GM12878 (cell line): ENCODE measurements around the gene TMEM253. TPM values are rescaled to one million over a fixed set of nuclear protein-coding genes. Genes with fewer than 3 reads are reported as not detected.

Experiments
- ATAC-seq: fragments of 200-7000 bp; cut with Tn5 transposase; 3 replicates; pipeline ENCODE4 v1.9.1; 2020; ENCODE audit warnings: mild to moderate bottlenecking, moderate library complexity
- BruUV-seq: library from RNA; stranded (reverse); fragments of 400-500 nt; replicated peaks from 2 replicates; lab custom pipeline; 2021; lab: Mats Ljungman, UMichigan
- CTCF ChIA-PET: fragments of 300-600 bp; sonication (Branson Sonifier 250); formaldehyde crosslinking; extraction: SDS; loops from one replicate; lab custom pipeline; 2021; ENCODE audit warnings: inconsistent platforms; lab: Yijun Ruan, JAX
- POLR2A ChIA-PET: fragments of 350-600 bp; formaldehyde crosslinking; extraction: SDS; loops from one replicate; lab custom pipeline; 2021; ENCODE audit warnings: inconsistent platforms; lab: Charles Lee
- RAD21 ChIA-PET: fragments of 300-600 bp; sonication (Branson Sonifier 250); formaldehyde crosslinking; loops from one replicate; lab custom pipeline; 2023; ENCODE audit warnings: antibody characterized with exemption; ENCODE audit not compliant: unreplicated experiment; lab: Charles Lee
- SMC1A ChIA-PET: fragments of 300-600 bp; sonication (Branson Sonifier 250); formaldehyde crosslinking; loops from one replicate; lab custom pipeline; 2023; ENCODE audit not compliant: unreplicated experiment, uncharacterized antibody; lab: Charles Lee
- DNase-seq: peaks from one replicate; pipeline ENCODE4 v3.0.0-alpha.2; 2011; ENCODE audit warnings: low read depth, low spot score
- FAIRE-seq: peaks from 3 replicates; lab custom pipeline; 2011; peaks lifted over from hg19 to GRCh38; lab: Jason Lieb, UNC
- H2AFZ ChIP-seq: 2 replicates; pipeline ENCODE4 v1.6.0; 2011; ENCODE audit warnings: low read depth, low read length, control low read depth; ENCODE audit not compliant: control insufficient read depth
- H3K27ac ChIP-seq: 2 replicates; pipeline ENCODE4 v1.5.1; 2011; ENCODE audit warnings: control low read depth; ENCODE audit not compliant: control insufficient read depth, insufficient read depth
- H3K27me3 ChIP-seq, 2 experiments: replicated peaks in 1 of 2; 2 replicates each; pipeline versions ENCODE4 v1.6.0 to v1.6.1; 2011; ENCODE audit warnings: low read length in 1 of 2; ENCODE audit not compliant: control insufficient read depth in 2 of 2, insufficient read depth in 2 of 2
- H3K36me3 ChIP-seq, 2 experiments: 2 replicates each; pipeline ENCODE4 v1.5.1; 2011; ENCODE audit warnings: low read length in 1 of 2; ENCODE audit not compliant: control insufficient read depth in 2 of 2, insufficient read depth in 2 of 2
- H3K4me1 ChIP-seq: 2 replicates; pipeline ENCODE4 v1.6.1; 2011; ENCODE audit warnings: mild to moderate bottlenecking, low read length, moderate library complexity, mixed read lengths; ENCODE audit not compliant: control insufficient read depth, insufficient read depth
- H3K4me2 ChIP-seq: 2 replicates; pipeline ENCODE4 v1.6.0; 2011; ENCODE audit warnings: control low read depth; ENCODE audit not compliant: control insufficient read depth, insufficient read depth
- H3K4me3 ChIP-seq: fragments of 200-600 bp; sonication (generic); 2 replicates; pipeline ENCODE4 v1.5.1; 2016
- H3K79me2 ChIP-seq: 2 replicates; pipeline ENCODE4 v1.6.0; 2011; ENCODE audit warnings: low read length; ENCODE audit not compliant: control insufficient read depth, insufficient read depth
- H3K9ac ChIP-seq: 2 replicates; pipeline ENCODE4 v1.8.0; 2011; ENCODE audit warnings: low read length, control low read depth, mixed read lengths; ENCODE audit not compliant: control insufficient read depth, insufficient read depth
- H3K9me3 ChIP-seq: replicated peaks from 3 replicates; pipeline ENCODE4 v1.5.1; 2011; ENCODE audit warnings: mild to moderate bottlenecking, low read length; ENCODE audit not compliant: control insufficient read depth, insufficient read depth
- H4K20me1 ChIP-seq: 2 replicates; pipeline ENCODE4 v1.6.0; 2011; ENCODE audit not compliant: control insufficient read depth, insufficient read depth
- BACH1 ChIP-seq: fragments of 450-650 bp; IDR thresholded peaks from 2 replicates; pipeline ENCODE4 v1.6.1; 2017; ENCODE audit warnings: mild to moderate bottlenecking, borderline replicate concordance
- CREM ChIP-seq: IDR thresholded peaks from 2 replicates; pipeline ENCODE4 v1.6.1; 2014; ENCODE audit warnings: antibody characterized with exemption, low read depth
- EED ChIP-seq: sonication (generic); IDR thresholded peaks from 2 replicates; pipeline ENCODE4 v1.6.1; 2016; ENCODE audit warnings: antibody characterized with exemption, low read depth
- ETV6 ChIP-seq, 2 experiments: fragments of 450-650 bp in 1 of 2; IDR thresholded peaks in 1 of 2; conservative IDR thresholded peaks in 1 of 2; 2 replicates each; pipeline ENCODE4 v1.6.1; 2014; ENCODE audit warnings: antibody characterized with exemption in 1 of 2, borderline replicate concordance in 1 of 2, low read depth in 1 of 2, mild to moderate bottlenecking in 1 of 2, moderate library complexity in 1 of 2
- GABPA ChIP-seq: IDR thresholded peaks from 2 replicates; pipeline ENCODE4 v1.6.1; 2014; ENCODE audit warnings: antibody characterized with exemption, low read depth, mild to moderate bottlenecking, inconsistent platforms
- HCFC1 ChIP-seq: fragments of 150-350 bp; IDR thresholded peaks from 2 replicates; pipeline ENCODE4 v1.6.1; 2014; ENCODE audit warnings: low read length
- IKZF2 ChIP-seq, 2 experiments: fragments of 450-650 bp; IDR thresholded peaks; 2 replicates each; pipeline ENCODE4 v1.6.1; 2017; ENCODE audit warnings: mild to moderate bottlenecking in 2 of 2, moderate library complexity in 2 of 2
- MYB ChIP-seq: fragments of 150-350 bp; IDR thresholded peaks from 2 replicates; pipeline ENCODE4 v1.6.1; 2014; ENCODE audit warnings: mild to moderate bottlenecking, low read depth, low read length, borderline replicate concordance
- NR2C1 ChIP-seq: fragments of 450-650 bp; IDR thresholded peaks from 2 replicates; pipeline ENCODE4 v1.6.1; 2017; ENCODE audit warnings: antibody characterized with exemption, mild to moderate bottlenecking, moderate library complexity
- NR2C2 ChIP-seq: IDR thresholded peaks from 2 replicates; pipeline ENCODE4 v1.6.1; 2011; ENCODE audit warnings: borderline replicate concordance, low read depth; ENCODE audit not compliant: control insufficient read depth, insufficient read length
- RAD51 ChIP-seq: fragments of 450-650 bp; IDR thresholded peaks from 2 replicates; pipeline ENCODE4 v1.6.1; 2016; ENCODE audit warnings: moderate library complexity, mild to moderate bottlenecking, inconsistent platforms
- RELB ChIP-seq: fragments of 450-650 bp; IDR thresholded peaks from 2 replicates; pipeline ENCODE4 v1.6.1; 2017; ENCODE audit warnings: low read depth, mild to moderate bottlenecking, moderate library complexity
- RFX5 ChIP-seq: IDR thresholded peaks from 2 replicates; pipeline ENCODE4 v1.6.1; 2011; ENCODE audit warnings: low read depth, low read length, improper control_type of control experiment
- SMARCA5 ChIP-seq: fragments of 450-650 bp; IDR thresholded peaks from 2 replicates; pipeline ENCODE4 v1.6.1; 2017; ENCODE audit warnings: mild to moderate bottlenecking
- SMC3 ChIP-seq: IDR thresholded peaks from 2 replicates; pipeline ENCODE4 v1.6.1; 2011; ENCODE audit warnings: low read length, improper control_type of control experiment, borderline replicate concordance
- SPI1 ChIP-seq: IDR thresholded peaks from 2 replicates; pipeline ENCODE4 v1.6.1; 2011; ENCODE audit warnings: low read depth, mild to moderate bottlenecking, low read length, moderate library complexity, borderline replicate concordance; ENCODE audit not compliant: insufficient read depth
- USF1 ChIP-seq: IDR thresholded peaks from 2 replicates; pipeline ENCODE4 v1.6.1; 2011; ENCODE audit warnings: borderline replicate concordance, low read depth, mild to moderate bottlenecking, moderate library complexity, mixed read lengths, low read length; ENCODE audit not compliant: insufficient read depth; ENCODE audit errors: extremely low read length
- WGBS: methylation state at CpG from one replicate; pipeline ENCODE4 v1.1.6; 2016; ENCODE audit warnings: low lambda C conversion rate; ENCODE audit not compliant: insufficient replicate concordance, insufficient coverage; ENCODE audit errors: missing lambda C conversion rate; 5-methylcytosine and 5-hydroxymethylcytosine counted together
- in situ Hi-C: fragments of 300-500 bp; cut with MboI; formaldehyde crosslinking; loops from 9 replicates; pipeline ENCODE4 v1.14.3; 2018; ENCODE audit warnings: mixed read lengths
- intact Hi-C: fragments of 100-400 bp; cut with micrococcal nuclease; formaldehyde crosslinking; loops from one replicate; pipeline ENCODE4 v1.14.2; 2022; ENCODE audit not compliant: unreplicated experiment
- polyA plus RNA-seq, 11 experiments: library from polyadenylated mRNA; depleted of rRNA in 4 of 11; unstranded in 6 of 11; stranded (reverse) in 5 of 11; fragments of >200 nt; fragmentation: Nextera tagmentation in 4 of 11; fragmentation: Illumina TruSeq in 1 of 11; extraction: Ambion mirVana in 4 of 11; extraction: Trizol in 1 of 11; gene quantifications; 1 replicate in 1 of 11; 2 replicates in 10 of 11; pipeline versions ENCODE4 v1.2.1 to v1.2.3, GENCODE V29; 2011 to 2016; ENCODE audit warnings: inconsistent platforms in 2 of 11, missing spikeins in 2 of 11, low read depth in 1 of 11
- total RNA-seq, 4 experiments: library from RNA; depleted of rRNA in 3 of 4; stranded (reverse); fragments of >200 nt in 3 of 4; fragmentation: Illumina TruSeq in 1 of 4; extraction: Trizol in 1 of 4; gene quantifications; 2 replicates each; pipeline versions ENCODE4 v1.2.1 to v1.2.3, GENCODE V29; 2013 to 2021
- TF ChIP-seq, protein P1 (sequence below): IDR thresholded peaks from 2 replicates; pipeline ENCODE4 v1.6.1; 2011; ENCODE audit warnings: low read depth, mild to moderate bottlenecking, low read length, moderate library complexity, borderline replicate concordance; ENCODE audit errors: extremely low read depth

The TMEM253 gene
- total and polyA plus RNA-seq, 10 of the 15 experiments (the other 5 are each of a cell fraction or from before 2014, with no cell fraction given) = 0.11 to 0.48 TPM; not detected in 8

DNA sequence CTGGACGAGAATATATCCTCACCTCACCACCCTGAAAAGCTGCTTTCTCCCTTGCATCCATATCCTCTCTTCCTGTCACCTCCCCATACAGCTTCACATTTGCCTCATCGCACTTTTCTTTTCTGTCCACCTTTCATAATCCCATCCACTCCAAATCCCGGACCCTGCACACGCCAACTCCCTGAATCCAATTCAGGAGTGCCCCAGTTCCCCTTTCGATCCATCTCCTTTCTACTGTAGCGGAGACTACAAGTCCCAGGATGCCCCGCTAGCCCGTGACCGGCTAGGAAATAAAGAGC is 2.5 kb downstream of the TMEM253 start:
- CTCF ChIA-PET = interaction anchor here (0.6 to 10.6 kb wide), 18 partner anchors 9 to 521 kb away, joined by 3 to 253 read pairs (median 5); partner anchors contain the start of genes ARHGEF40, SALL2 and SLC39A2
- SMC1A ChIA-PET = interaction anchor here (1.1 to 8.3 kb wide), 6 partner anchors 9 to 278 kb away, joined by 3 to 99 read pairs (median 18); partner anchors contain the start of gene ARHGEF40
- RAD21 ChIA-PET = interaction anchor here (0.6 to 5.4 kb wide), 6 partner anchors 11 to 422 kb away, joined by 3 to 70 read pairs (median 46); partner anchors contain the start of gene ARHGEF40
- no peaks in the 10 kb centered on the region for H3K9me3 ChIP-seq
- ATAC-seq = no peak; the same call in 1 of the 3 replicates
- POLR2A ChIA-PET = interaction anchor here (1.5 to 4.1 kb wide), 2 partner anchors 32 to 408 kb away, joined by 3 to 21 read pairs; partner anchors contain the start of genes ARHGEF40 and METTL3
- H3K27me3 ChIP-seq = peaks cover 0 to 2% of the 10 kb centered on the region in 2 experiments; a peak in 1 of 4 replicates
- peaks cover 17% of the 10 kb centered on the region for H3K4me1 ChIP-seq
- H3K9ac ChIP-seq = peak overlapping the region; percentile 93
- H2AFZ ChIP-seq = peak overlapping the region; percentile 96
- in situ Hi-C loops = loop anchor here (5.0 kb wide), 1 partner anchor 86 kb away; no protein-coding TSS in a partner anchor
- H3K79me2 ChIP-seq = no peaks in the 10 kb centered on the region; the same call in 1 of the 2 replicates
- no peaks in the 10 kb centered on the region for H3K36me3 ChIP-seq
- H3K4me2 ChIP-seq = peak overlapping the region; percentile 89
- BruUV-seq = no TSS peak
- no peaks in the 10 kb centered on the region for H4K20me1 ChIP-seq
- WGBS = 1% methylated on average over 9 of the region's 9 CpGs
- peak; percentile 93 for FAIRE-seq
- intact Hi-C loops = loop anchor here (1.0 to 5.0 kb wide), 2 partner anchors 89 to 761 kb away; partner anchors contain the start of gene PARP2
- DNase-seq = no peak
- peak overlapping the region; percentile 92 for H3K27ac ChIP-seq
- peak overlapping the region; percentile 75 for H3K4me3 ChIP-seq
- peak; percentile 93 to 94 for TF ChIP-seq IKZF2 (IDR thresholded peaks at IDR 0.05)
- no peak for TF ChIP-seq BACH1
- TF ChIP-seq GABPA = 0 out of 2 replicates have a peak, but pooled peaks have one; percentile 7
- TF ChIP-seq CREM = peak; percentile 94; the same call in 1 of the 2 replicates
- no peak for TF ChIP-seq RELB
- TF ChIP-seq RFX5 = no peak
- TF ChIP-seq SMC3 = no peak
- peak; percentile 93 for TF ChIP-seq SPI1
- TF ChIP-seq MYB = 0 out of 2 replicates have a peak, but pooled peaks have one; percentile 24
- TF ChIP-seq, protein P1, sequence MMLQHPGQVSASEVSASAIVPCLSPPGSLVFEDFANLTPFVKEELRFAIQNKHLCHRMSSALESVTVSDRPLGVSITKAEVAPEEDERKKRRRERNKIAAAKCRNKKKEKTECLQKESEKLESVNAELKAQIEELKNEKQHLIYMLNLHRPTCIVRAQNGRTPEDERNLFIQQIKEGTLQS = 0 out of 2 replicates have a peak, but pooled peaks have one; percentile 64
- TF ChIP-seq ETV6 (conservative IDR thresholded peaks at IDR 0.05 in 1 of 2, IDR thresholded peaks at IDR 0.05 in 1 of 2; ENCODE audit: borderline replicate concordance in 1 of 2, low read depth in 1 of 2) = no peak
- no peak for TF ChIP-seq SMARCA5
- no peak for TF ChIP-seq NR2C2
- peak; percentile 71 for TF ChIP-seq RAD51
- peak; percentile 74 for TF ChIP-seq EED
- peak; percentile 58 for TF ChIP-seq USF1
- 0 out of 2 replicates have a peak, but pooled peaks have one; percentile 54 for TF ChIP-seq NR2C1
- TF ChIP-seq HCFC1 = peak; percentile 91
